Articular chondrocyte of knee joint (primary cell): ENCODE measurements around the gene ASB9. TPM values are rescaled to one million over a fixed set of nuclear protein-coding genes. Genes with fewer than 3 reads are reported as not detected.

Experiments
- total RNA-seq: library from RNA; depleted of rRNA; stranded (reverse); fragments of >200 nt; gene quantifications from 2 replicates; pipeline ENCODE4 v1.2.3, GENCODE V29; 2012

Gene ASB9, protein sequence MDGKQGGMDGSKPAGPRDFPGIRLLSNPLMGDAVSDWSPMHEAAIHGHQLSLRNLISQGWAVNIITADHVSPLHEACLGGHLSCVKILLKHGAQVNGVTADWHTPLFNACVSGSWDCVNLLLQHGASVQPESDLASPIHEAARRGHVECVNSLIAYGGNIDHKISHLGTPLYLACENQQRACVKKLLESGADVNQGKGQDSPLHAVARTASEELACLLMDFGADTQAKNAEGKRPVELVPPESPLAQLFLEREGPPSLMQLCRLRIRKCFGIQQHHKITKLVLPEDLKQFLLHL
- total RNA-seq = 0.39 and 1.4 TPM in 2 replicates

DNA sequence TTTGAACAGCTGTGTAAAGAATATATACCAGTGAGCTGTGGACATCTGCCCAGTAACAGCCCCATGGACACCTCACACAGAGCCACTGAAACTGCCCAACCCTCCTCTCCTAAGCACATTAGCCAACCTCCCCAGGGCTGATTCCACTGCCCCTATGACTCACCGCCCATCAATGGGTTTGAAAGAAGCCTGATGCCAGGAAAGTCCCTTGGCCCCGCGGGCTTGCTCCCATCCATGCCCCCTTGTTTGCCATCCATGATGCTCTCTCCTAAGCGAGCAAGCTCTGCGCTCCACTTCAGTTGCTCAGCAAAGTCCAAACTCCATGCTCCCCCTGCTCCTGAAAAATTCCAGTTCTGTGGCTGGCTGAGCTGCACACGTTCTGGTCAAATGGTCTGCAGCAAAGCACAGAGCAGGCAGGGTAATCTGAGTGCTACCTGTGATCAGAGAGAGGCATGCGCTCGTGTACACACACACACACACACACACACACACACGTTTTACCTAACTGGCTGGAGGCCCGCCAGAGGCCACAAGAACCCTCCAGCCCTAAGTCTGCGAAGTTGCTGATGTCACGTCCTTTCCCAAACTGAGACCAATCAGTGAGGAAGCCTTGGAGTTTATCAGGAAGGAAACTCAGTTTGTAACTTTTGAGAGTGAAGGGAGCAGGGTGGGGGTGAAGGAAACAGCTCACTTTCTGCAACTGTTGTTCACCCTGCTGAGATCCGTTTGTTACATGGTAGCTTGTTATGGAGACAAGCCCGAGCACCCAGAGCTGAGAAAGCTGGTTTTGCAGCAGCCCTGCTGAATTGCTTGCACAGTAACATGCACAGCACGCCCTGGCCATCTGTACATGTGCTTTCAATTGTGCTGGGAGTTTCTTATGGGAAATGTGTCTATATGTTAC lies at the start of gene ASB9:
TSS of gene ASB9 (minus strand) at position 466 of the 904 bp plus-strand sequence. CDS start at position 257, 209 bp downstream.

DNA sequence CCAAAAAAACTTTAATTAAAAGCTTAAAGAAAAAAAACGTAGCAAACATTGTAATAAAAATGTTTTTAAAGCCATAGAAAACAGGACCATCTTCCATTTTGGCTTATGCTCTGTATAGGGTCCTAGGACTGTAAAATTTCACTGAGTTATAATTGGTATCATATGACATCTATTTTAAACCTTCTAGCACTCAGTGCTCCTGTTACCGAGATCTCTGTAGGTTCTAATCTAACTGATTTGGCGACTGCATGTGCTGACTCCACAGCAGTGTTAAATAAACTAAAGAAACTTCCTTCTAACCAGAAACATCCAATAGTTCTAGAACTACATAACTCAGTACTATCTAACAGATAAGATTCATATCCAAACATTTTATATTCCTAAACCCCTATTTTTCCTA lies 45.6 kb upstream of the ASB9 start, which contains the start of gene ASB11:
TSS of gene ASB11 (minus strand) at position 132 of the 400 bp plus-strand sequence. CDS start at position 97, 35 bp downstream.

Other genes with a start within 250 kb of the ASB9 start
- gene ASB11, start 45.6 kb upstream of the ASB9 start, total RNA-seq = not detected in 2 replicates
- 13.2 and 14.1 TPM in 2 replicates for gene PIGA, start 65.4 kb upstream of the ASB9 start, total RNA-seq
- 0.13 and 0.32 TPM in 2 replicates for gene VEGFD, start 114.3 kb upstream of the ASB9 start, total RNA-seq
- gene PIR, start 223.2 kb upstream of the ASB9 start, total RNA-seq = 19.3 and 22.2 TPM in 2 replicates
- 0.11 TPM in 1 of 2 replicates, not detected in the other for gene BMX, start 230.7 kb upstream of the ASB9 start, total RNA-seq